ENCODE measurements around the gene BEAN1.

GRCh38 chr16:66489818-66490217 lies 62.7 kb downstream of the BEAN1 start:
- TF ChIP-seq POLR2AphosphoS5 (IDR thresholded peaks at IDR 0.05; ENCODE audit: low read depth, low read length) (no peak), CTCF (IDR thresholded peaks at IDR 0.05 in 2 of 3, conservative IDR thresholded peaks at IDR 0.05 in 1 of 3; ENCODE audit: borderline replicate concordance in 1 of 3, insufficient read depth in 1 of 3, low read depth in 2 of 3, low read length in 2 of 3) (no peak), POLR2A (IDR thresholded peaks at IDR 0.05; ENCODE audit: borderline replicate concordance, extremely low read depth, insufficient read depth, insufficient read length) (no peak), TCF7L2 (IDR thresholded peaks at IDR 0.05; ENCODE audit: borderline replicate concordance, extremely low read depth, insufficient read depth, insufficient read length) (no peak), EZH2 (IDR thresholded peaks at IDR 0.05) (no peak)

Data from HCT116 (cell line).